ENCODE results near the gene MTERF4. TPM values are rescaled to one million over a fixed set of nuclear protein-coding genes. Genes with fewer than 3 reads are reported as not detected.
"Not testable (repeated sequence)": the region's sequence is repeated elsewhere in the genome, so short reads cannot be mapped to it uniquely, and the experiment has no call there.

MTERF4 gene
- total and polyA plus RNA-seq, 2 of the 8 experiments (the other 6 are each of a cell fraction or from before 2014, with no cell fraction given), result 25.9 to 28.5 TPM

- H3K36me3 ChIP-seq (ENCODE audit: control insufficient read depth in 2 of 4, insufficient read depth in 4 of 4, low read length in 3 of 4), result peaks cover 16 to 43% (median 33%) of the 10 kb centered on the region in 4 experiments
- not testable (repeated sequence) for H3K23me2 ChIP-seq (ENCODE audit: low read depth, low read length); H2BK12ac ChIP-seq (ENCODE audit: low read depth, low read length); H4K5ac ChIP-seq (ENCODE audit: insufficient read length, low read depth, low read length); H2AK5ac ChIP-seq (ENCODE audit: low read depth, low read length); H3K4me3 ChIP-seq (ENCODE audit: extremely low read depth in 1 of 4, insufficient read depth in 2 of 4, low read depth in 3 of 4, low read length in 4 of 4); H3K9me3 ChIP-seq (ENCODE audit: insufficient read depth in 2 of 2, low read depth in 1 of 2, low read length in 1 of 2); H2BK120ac ChIP-seq (replicated peaks; ENCODE audit: low read depth, low read length); H2BK15ac ChIP-seq (ENCODE audit: low read length); H3K4me2 ChIP-seq (ENCODE audit: insufficient read depth in 1 of 2, low read depth in 2 of 2, low read length in 2 of 2); H2AFZ ChIP-seq (ENCODE audit: low read length); H3K18ac ChIP-seq (ENCODE audit: extremely low read depth, low read length); H4K20me1 ChIP-seq (replicated peaks in 1 of 2; ENCODE audit: control insufficient read depth in 1 of 2, insufficient read depth in 2 of 2, low read length in 2 of 2); H3K79me1 ChIP-seq (ENCODE audit: low read depth, low read length); H2BK20ac ChIP-seq (ENCODE audit: low read length); H3K9ac ChIP-seq (replicated peaks in 1 of 4; ENCODE audit: extremely low read depth in 1 of 4, low read depth in 3 of 4, low read length in 3 of 4); H3K27me3 ChIP-seq (replicated peaks in 1 of 4; ENCODE audit: control insufficient read depth in 3 of 4, extremely low read depth in 1 of 4, insufficient read depth in 3 of 4, low read length in 3 of 4); H3K27ac ChIP-seq (ENCODE audit: low read depth, low read length); H4K91ac ChIP-seq (replicated peaks; ENCODE audit: insufficient read length, low read length); FAIRE-seq; H3K14ac ChIP-seq (ENCODE audit: insufficient read length); H3K23ac ChIP-seq (ENCODE audit: insufficient read length); H3K79me2 ChIP-seq (ENCODE audit: control insufficient read depth in 1 of 2, insufficient read depth in 2 of 2, low read length in 2 of 2); DNase-seq (ENCODE audit: low read depth in 1 of 2, low spot score in 2 of 2); H3K4ac ChIP-seq (replicated peaks; ENCODE audit: insufficient read length, low read depth, low read length); H3K56ac ChIP-seq (replicated peaks; ENCODE audit: insufficient read length, low read depth, low read length); H2BK5ac ChIP-seq (ENCODE audit: low read depth, low read length); H4K8ac ChIP-seq (ENCODE audit: extremely low read depth, insufficient read depth, low read length)
- peaks cover 0 to 12% (median 6%) of the 10 kb centered on the region in 4 experiments; a peak in 5 of 7 replicates for H3K4me1 ChIP-seq (replicated peaks in 1 of 4; ENCODE audit: control insufficient read depth in 3 of 4, insufficient read depth in 4 of 4, low read length in 3 of 4)
- POLR2A ChIA-PET (ENCODE audit: partially characterized antibody), result interaction anchor here (0.8 to 2.1 kb wide), 2 partner anchors 9 to 56 kb away, joined by 3 to 7 read pairs; partner anchors contain the start of genes MTERF4 and PASK
- CTCF ChIA-PET (ENCODE audit: partially characterized antibody), result interaction anchor here (0.8 to 2.5 kb wide), 3 partner anchors 13 to 288 kb away, joined by 3 to 7 read pairs (median 3); no protein-coding TSS in a partner anchor
- 91% methylated on average over 10 of the region's 10 CpGs; no CpG with 5 or more reads in 1 of the 2 experiments for WGBS, 2 experiments (ENCODE audit: extremely low coverage in 1 of 2, insufficient coverage in 1 of 2, insufficient read length in 1 of 2, insufficient replicate concordance in 2 of 2, low coverage in 1 of 2, low lambda C conversion rate in 2 of 2, missing lambda C conversion rate in 1 of 2)
Observed at GRCh38 chr2:241093133-241093781, 8.8 kb downstream of the MTERF4 start.

All from H1 (cell line).